A549 (cell line): Measurements from ENCODE around the gene GSTO2.

Experiments
- BHLHE40 ChIP-seq: IDR thresholded peaks from 2 replicates; pipeline ENCODE4 v1.6.1; 2012; ENCODE audit warnings: low read depth, low read length, inconsistent platforms
- ESRRA ChIP-seq: fragments of 150-350 bp; IDR thresholded peaks from 2 replicates; pipeline ENCODE4 v1.6.1; 2014; ENCODE audit warnings: mild to moderate bottlenecking, low read length, borderline replicate concordance
- HOXA7 ChIP-seq: fragments of 250-450 bp; sonication (Bioruptor Pico); IDR thresholded peaks from 2 replicates; pipeline ENCODE4 v1.5.0; 2020; ENCODE audit warnings: mild to moderate bottlenecking, moderate library complexity
- RNF2 ChIP-seq: fragments of 200-600 bp; sonication (generic); IDR thresholded peaks from 2 replicates; pipeline ENCODE4 v1.6.1; 2016; ENCODE audit warnings: low read depth, mild to moderate bottlenecking, antibody characterized with exemption, moderate library complexity, borderline replicate concordance
- TF ChIP-seq, protein P1 (sequence below): fragments of 250-450 bp; sonication (Bioruptor Pico); IDR thresholded peaks from 2 replicates; pipeline ENCODE4 v1.5.0; 2021; ENCODE audit warnings: mild to moderate bottlenecking, moderate library complexity, borderline replicate concordance
- TF ChIP-seq, protein P2 (sequence below): fragments of >200 bp; sonication (Bioruptor Twin); formaldehyde crosslinking; IDR thresholded peaks from 3 replicates; pipeline ENCODE4 v1.5.1; 2016
- TF ChIP-seq, protein P3 (sequence below): fragments of 450-650 bp; IDR thresholded peaks from 2 replicates; pipeline ENCODE4 v1.6.1; 2014; ENCODE audit warnings: antibody characterized with exemption

- TF ChIP-seq RNF2 (no peak), HOXA7 (no peak), BHLHE40 (no peak), ESRRA (no peak)
- TF ChIP-seq, protein P1, sequence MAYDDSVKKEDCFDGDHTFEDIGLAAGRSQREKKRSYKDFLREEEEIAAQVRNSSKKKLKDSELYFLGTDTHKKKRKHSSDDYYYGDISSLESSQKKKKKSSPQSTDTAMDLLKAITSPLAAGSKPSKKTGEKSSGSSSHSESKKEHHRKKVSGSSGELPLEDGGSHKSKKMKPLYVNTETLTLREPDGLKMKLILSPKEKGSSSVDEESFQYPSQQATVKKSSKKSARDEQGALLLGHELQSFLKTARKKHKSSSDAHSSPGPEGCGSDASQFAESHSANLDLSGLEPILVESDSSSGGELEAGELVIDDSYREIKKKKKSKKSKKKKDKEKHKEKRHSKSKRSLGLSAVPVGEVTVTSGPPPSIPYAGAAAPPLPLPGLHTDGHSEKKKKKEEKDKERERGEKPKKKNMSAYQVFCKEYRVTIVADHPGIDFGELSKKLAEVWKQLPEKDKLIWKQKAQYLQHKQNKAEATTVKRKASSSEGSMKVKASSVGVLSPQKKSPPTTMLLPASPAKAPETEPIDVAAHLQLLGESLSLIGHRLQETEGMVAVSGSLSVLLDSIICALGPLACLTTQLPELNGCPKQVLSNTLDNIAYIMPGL (CRISPR knock-in tag) = no peak
- TF ChIP-seq, protein P2, sequence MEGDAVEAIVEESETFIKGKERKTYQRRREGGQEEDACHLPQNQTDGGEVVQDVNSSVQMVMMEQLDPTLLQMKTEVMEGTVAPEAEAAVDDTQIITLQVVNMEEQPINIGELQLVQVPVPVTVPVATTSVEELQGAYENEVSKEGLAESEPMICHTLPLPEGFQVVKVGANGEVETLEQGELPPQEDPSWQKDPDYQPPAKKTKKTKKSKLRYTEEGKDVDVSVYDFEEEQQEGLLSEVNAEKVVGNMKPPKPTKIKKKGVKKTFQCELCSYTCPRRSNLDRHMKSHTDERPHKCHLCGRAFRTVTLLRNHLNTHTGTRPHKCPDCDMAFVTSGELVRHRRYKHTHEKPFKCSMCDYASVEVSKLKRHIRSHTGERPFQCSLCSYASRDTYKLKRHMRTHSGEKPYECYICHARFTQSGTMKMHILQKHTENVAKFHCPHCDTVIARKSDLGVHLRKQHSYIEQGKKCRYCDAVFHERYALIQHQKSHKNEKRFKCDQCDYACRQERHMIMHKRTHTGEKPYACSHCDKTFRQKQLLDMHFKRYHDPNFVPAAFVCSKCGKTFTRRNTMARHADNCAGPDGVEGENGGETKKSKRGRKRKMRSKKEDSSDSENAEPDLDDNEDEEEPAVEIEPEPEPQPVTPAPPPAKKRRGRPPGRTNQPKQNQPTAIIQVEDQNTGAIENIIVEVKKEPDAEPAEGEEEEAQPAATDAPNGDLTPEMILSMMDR = no peak
- TF ChIP-seq, protein P3, sequence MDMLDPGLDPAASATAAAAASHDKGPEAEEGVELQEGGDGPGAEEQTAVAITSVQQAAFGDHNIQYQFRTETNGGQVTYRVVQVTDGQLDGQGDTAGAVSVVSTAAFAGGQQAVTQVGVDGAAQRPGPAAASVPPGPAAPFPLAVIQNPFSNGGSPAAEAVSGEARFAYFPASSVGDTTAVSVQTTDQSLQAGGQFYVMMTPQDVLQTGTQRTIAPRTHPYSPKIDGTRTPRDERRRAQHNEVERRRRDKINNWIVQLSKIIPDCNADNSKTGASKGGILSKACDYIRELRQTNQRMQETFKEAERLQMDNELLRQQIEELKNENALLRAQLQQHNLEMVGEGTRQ = no peak
Observed at GRCh38 chr10:104303594-104304355, 34.8 kb downstream of the GSTO2 start.
